ENCODE results near the gene HTT. TPM values are rescaled to one million over a fixed set of nuclear protein-coding genes. Genes with fewer than 3 reads are reported as not detected.

The HTT gene
- total RNA-seq, 1 experiment from 2014 or later, result 64.4 TPM

DNA sequence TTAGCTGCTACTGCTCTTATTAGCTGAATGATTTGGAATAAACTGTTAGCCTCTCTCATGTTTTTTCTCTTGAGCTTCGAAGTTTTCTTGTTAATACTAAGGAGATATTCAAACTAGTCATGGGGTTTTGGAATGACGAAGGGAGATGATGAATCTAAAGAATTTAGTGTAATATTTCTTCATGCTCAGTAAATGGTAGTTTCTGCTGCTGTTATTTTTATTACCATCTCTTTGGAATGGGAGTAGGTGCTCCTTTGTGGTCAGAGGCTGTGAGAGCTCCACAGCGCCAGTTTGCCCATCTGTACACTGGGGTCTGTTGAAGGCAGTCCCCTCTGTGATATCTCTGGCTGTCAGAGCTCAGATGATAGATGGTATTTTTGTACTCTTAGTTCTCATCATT is 33.7 kb downstream of the HTT start:
- no peak overlapping the region for H3K4me2 ChIP-seq (ENCODE audit: insufficient read depth, insufficient read length, low read length)
- no peak overlapping the region for H2AFZ ChIP-seq (ENCODE audit: low read length)
- H3K27ac ChIP-seq (ENCODE audit: insufficient read length, low read depth, low read length), result no peak overlapping the region
- no peaks in the 10 kb centered on the region for H4K20me1 ChIP-seq (ENCODE audit: control insufficient read depth, insufficient read depth, insufficient read length)
- no peak overlapping the region for H2AK5ac ChIP-seq (ENCODE audit: insufficient read length, low read length)
- H3K27me3 Mint-ChIP-seq (ENCODE audit: low read depth), result no peaks in the 10 kb centered on the region
- H4K8ac ChIP-seq (replicated peaks; ENCODE audit: insufficient read length, low read depth, low read length), result no peak overlapping the region
- H2BK5ac ChIP-seq (ENCODE audit: insufficient read length, low read length), result no peak overlapping the region
- no peak overlapping the region for H3T11ph ChIP-seq (ENCODE audit: low read length)
- no peak overlapping the region for H3K23ac ChIP-seq (ENCODE audit: insufficient read length, low read depth, low read length)
- TF ChIP-seq, protein P1, sequence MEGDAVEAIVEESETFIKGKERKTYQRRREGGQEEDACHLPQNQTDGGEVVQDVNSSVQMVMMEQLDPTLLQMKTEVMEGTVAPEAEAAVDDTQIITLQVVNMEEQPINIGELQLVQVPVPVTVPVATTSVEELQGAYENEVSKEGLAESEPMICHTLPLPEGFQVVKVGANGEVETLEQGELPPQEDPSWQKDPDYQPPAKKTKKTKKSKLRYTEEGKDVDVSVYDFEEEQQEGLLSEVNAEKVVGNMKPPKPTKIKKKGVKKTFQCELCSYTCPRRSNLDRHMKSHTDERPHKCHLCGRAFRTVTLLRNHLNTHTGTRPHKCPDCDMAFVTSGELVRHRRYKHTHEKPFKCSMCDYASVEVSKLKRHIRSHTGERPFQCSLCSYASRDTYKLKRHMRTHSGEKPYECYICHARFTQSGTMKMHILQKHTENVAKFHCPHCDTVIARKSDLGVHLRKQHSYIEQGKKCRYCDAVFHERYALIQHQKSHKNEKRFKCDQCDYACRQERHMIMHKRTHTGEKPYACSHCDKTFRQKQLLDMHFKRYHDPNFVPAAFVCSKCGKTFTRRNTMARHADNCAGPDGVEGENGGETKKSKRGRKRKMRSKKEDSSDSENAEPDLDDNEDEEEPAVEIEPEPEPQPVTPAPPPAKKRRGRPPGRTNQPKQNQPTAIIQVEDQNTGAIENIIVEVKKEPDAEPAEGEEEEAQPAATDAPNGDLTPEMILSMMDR (conservative IDR thresholded peaks at IDR 0.05), result no peak
- no peaks in the 10 kb centered on the region for H3K23me2 ChIP-seq (ENCODE audit: insufficient read length, low read depth, low read length, poor library complexity, severe bottlenecking)
- H3K27me3 ChIP-seq (ENCODE audit: insufficient read depth, low read length), result no peaks in the 10 kb centered on the region; the same call in 1 of the 2 replicates
- no peak overlapping the region for H3K27ac Mint-ChIP-seq
- no CpG with 5 or more reads among the region's 3 CpGs for WGBS (ENCODE audit: extremely low coverage, insufficient read length, low lambda C conversion rate)
- H3K36me3 Mint-ChIP-seq (ENCODE audit: insufficient read depth in 1 of 3, low read depth in 3 of 3), result peaks cover 57 to 78% (median 64%) of the 10 kb centered on the region in 3 experiments
- H3K4me1 ChIP-seq (ENCODE audit: insufficient read depth, low read length), result 0 out of 2 replicates have a peak, but pooled peaks cover 3% of the 10 kb centered on the region
- no peak overlapping the region for H3K9ac ChIP-seq (ENCODE audit: extremely low read depth, insufficient read length, low read length)
- H4K91ac ChIP-seq (ENCODE audit: insufficient read length, low read depth, low read length), result no peak overlapping the region
- no peak overlapping the region for H3K56ac ChIP-seq (ENCODE audit: insufficient read length, low read depth, low read length)
- H3K4me3 Mint-ChIP-seq, result no peak overlapping the region
- no peak overlapping the region for H2BK12ac ChIP-seq (ENCODE audit: insufficient read length, low read depth, low read length)
- H3K9me3 Mint-ChIP-seq, result peaks cover 0 to 3% of the 10 kb centered on the region in 2 experiments; a peak in 2 of 5 replicates
- no peaks in the 10 kb centered on the region for H3K79me1 ChIP-seq (ENCODE audit: insufficient read depth, low read depth, low read length, poor library complexity, severe bottlenecking)
- no peak overlapping the region for H3K4ac ChIP-seq (ENCODE audit: low read depth, low read length)
- no peak overlapping the region for H2BK20ac ChIP-seq (ENCODE audit: low read depth, low read length, poor library complexity, severe bottlenecking)
- DNase-seq, result no peak
- peaks cover 13% of the 10 kb centered on the region in 2 experiments for H3K4me1 Mint-ChIP-seq
- H3K14ac ChIP-seq (ENCODE audit: insufficient read depth, low read length), result no peak overlapping the region
- H3K79me2 ChIP-seq (ENCODE audit: insufficient read depth, low read length), result no peaks in the 10 kb centered on the region; the same call in 1 of the 2 replicates
- H3K18ac ChIP-seq (ENCODE audit: insufficient read length, low read depth, low read length), result no peak overlapping the region
- H4K5ac ChIP-seq (ENCODE audit: insufficient read length, low read depth, low read length), result no peak overlapping the region
- H2BK15ac ChIP-seq (ENCODE audit: low read depth, low read length), result no peak overlapping the region
- no peaks in the 10 kb centered on the region for H3K9me3 ChIP-seq (ENCODE audit: control insufficient read depth, low read depth, low read length)
- no peak overlapping the region for H2BK120ac ChIP-seq (ENCODE audit: low read depth, low read length, poor library complexity, severe bottlenecking)
